ENCODE data around the gene NT5C.

GRCh38 chr17:75181110-75181509 lies 49.6 kb upstream of the NT5C start:
- TF ChIP-seq POLR2A (IDR thresholded peaks at IDR 0.05): no peak
- no peak for TF ChIP-seq CTCF (IDR thresholded peaks at IDR 0.05)

Data from adrenal gland (tissue), 5 donors.